GM23338 (cell line): Measurements from ENCODE around the gene IL18R1. TPM values are rescaled to one million over a fixed set of nuclear protein-coding genes. Genes with fewer than 3 reads are reported as not detected.

ENCODE experiments used
- ATAC-seq: fragments of 200-7000 bp; cut with Tn5 transposase; 3 replicates; pipeline ENCODE4 v1.9.1; 2020
- DNase-seq: peaks from one replicate; pipeline ENCODE4 v3.0.0-alpha.2; 2015; ENCODE audit warnings: low spot score
- H2AFZ ChIP-seq: fragments of 200-600 bp; sonication (generic); 2 replicates; pipeline ENCODE4 v1.8.0; 2016; ENCODE audit warnings: antibody characterized with exemption, mild to moderate bottlenecking, moderate library complexity
- H3F3A ChIP-seq: fragments of 200-600 bp; sonication (generic); replicated peaks from 2 replicates; pipeline ENCODE4 v1.8.0; 2017; ENCODE audit warnings: antibody characterized with exemption, mixed run types, low read depth
- H3K27ac ChIP-seq: fragments of 200-600 bp; sonication (generic); 2 replicates; pipeline ENCODE4 v1.6.1; 2016; ENCODE audit warnings: low read depth
- H3K27me3 ChIP-seq: fragments of 200-600 bp; sonication (generic); 2 replicates; pipeline ENCODE4 v1.8.0; 2016; ENCODE audit warnings: mild to moderate bottlenecking, mixed run types, moderate library complexity; ENCODE audit not compliant: insufficient read depth
- H3K36me3 ChIP-seq: fragments of 200-600 bp; sonication (generic); 2 replicates; pipeline ENCODE4 v1.8.0; 2016; ENCODE audit warnings: mild to moderate bottlenecking; ENCODE audit not compliant: insufficient read depth
- H3K4me1 ChIP-seq: fragments of 200-600 bp; sonication (generic); 2 replicates; pipeline ENCODE4 v1.8.0; 2016; ENCODE audit warnings: mild to moderate bottlenecking, moderate library complexity; ENCODE audit not compliant: insufficient read depth
- H3K4me2 ChIP-seq: fragments of 200-600 bp; sonication (generic); 2 replicates; pipeline ENCODE4 v1.7.1; 2017; ENCODE audit warnings: mixed run types
- H3K4me3 ChIP-seq: fragments of 200-600 bp; sonication (generic); 2 replicates; pipeline ENCODE4 v1.6.1; 2016; ENCODE audit warnings: mixed run types
- H3K79me2 ChIP-seq: fragments of 200-600 bp; sonication (generic); replicated peaks from 2 replicates; pipeline ENCODE4 v1.8.0; 2017; ENCODE audit warnings: mild to moderate bottlenecking; ENCODE audit not compliant: insufficient read depth
- H3K9me2 ChIP-seq: fragments of 200-600 bp; sonication (generic); 2 replicates; pipeline ENCODE4 v1.8.0; 2017; ENCODE audit not compliant: insufficient read depth
- H4K20me1 ChIP-seq: fragments of 200-600 bp; sonication (generic); replicated peaks from 2 replicates; pipeline ENCODE4 v1.8.0; 2017; ENCODE audit warnings: mild to moderate bottlenecking; ENCODE audit not compliant: insufficient read depth
- H3K27ac Mint-ChIP-seq: 2 replicates; pipeline ENCODE4 v1.8.0; 2020; ENCODE audit warnings: inconsistent platforms, mild to moderate bottlenecking, moderate library complexity, mixed read lengths
- H3K27me3 Mint-ChIP-seq: 3 replicates; pipeline ENCODE4 v1.8.0; 2022; ENCODE audit warnings: low read depth, mild to moderate bottlenecking, moderate library complexity, mixed read lengths, inconsistent platforms; ENCODE audit not compliant: insufficient read depth, poor library complexity
- H3K36me3 Mint-ChIP-seq: 3 replicates; pipeline ENCODE4 v1.8.0; 2021; ENCODE audit warnings: low read depth, mild to moderate bottlenecking, inconsistent platforms, moderate library complexity, mixed read lengths
- H3K4me1 Mint-ChIP-seq: 3 replicates; pipeline ENCODE4 v1.8.0; 2020; ENCODE audit warnings: mild to moderate bottlenecking, inconsistent platforms, mixed read lengths
- H3K4me3 Mint-ChIP-seq: 3 replicates; pipeline ENCODE4 v1.8.0; 2021; ENCODE audit warnings: moderate library complexity, mild to moderate bottlenecking, inconsistent platforms, mixed read lengths
- H3K9me3 Mint-ChIP-seq: 3 replicates; pipeline ENCODE4 v1.8.0; 2020; ENCODE audit warnings: moderate library complexity, mild to moderate bottlenecking, inconsistent platforms, mixed read lengths
- CREB1 ChIP-seq: fragments of 250-450 bp; sonication (Bioruptor Pico); IDR thresholded peaks from 2 replicates; pipeline ENCODE4 v1.5.0; 2020; ENCODE audit warnings: low read depth, mild to moderate bottlenecking, moderate library complexity
- CTCF ChIP-seq, 2 experiments: fragments of 200-600 bp in 1 of 2; sonication (generic) in 1 of 2; conservative IDR thresholded peaks; 2 replicates each; pipeline versions ENCODE4 v1.5.1 to v1.6.1; 2016 to 2017; ENCODE audit warnings: antibody characterized with exemption in 2 of 2, low read depth in 2 of 2, mild to moderate bottlenecking in 2 of 2, moderate library complexity in 1 of 2
- ETS1 ChIP-seq: IDR thresholded peaks from 2 replicates; pipeline ENCODE4 v1.6.1; 2016; ENCODE audit warnings: antibody characterized with exemption
- EZH2 ChIP-seq: fragments of 200-600 bp; sonication (generic); IDR thresholded peaks from one replicate; pipeline ENCODE4 v1.8.0; 2017; ENCODE audit warnings: antibody characterized with exemption, mild to moderate bottlenecking, low read depth; ENCODE audit not compliant: unreplicated experiment
- EZH2phosphoT487 ChIP-seq: fragments of 200-600 bp; sonication (generic); IDR thresholded peaks from one replicate; pipeline ENCODE4 v1.8.1; 2018; ENCODE audit warnings: antibody characterized with exemption; ENCODE audit not compliant: unreplicated experiment
- JUNB ChIP-seq: IDR thresholded peaks from one replicate; pipeline ENCODE4 v1.6.1; 2016; ENCODE audit warnings: antibody characterized with exemption; ENCODE audit not compliant: unreplicated experiment
- NANOG ChIP-seq: IDR thresholded peaks from 2 replicates; pipeline ENCODE4 v1.6.1; 2016; ENCODE audit warnings: antibody characterized with exemption, borderline replicate concordance
- POLR2AphosphoS5 ChIP-seq: IDR thresholded peaks from 2 replicates; pipeline ENCODE4 v1.6.1; 2016; ENCODE audit warnings: antibody characterized with exemption, low read depth
- REST ChIP-seq: IDR thresholded peaks from one replicate; pipeline ENCODE4 v1.6.1; 2018; ENCODE audit warnings: antibody characterized with exemption; ENCODE audit not compliant: unreplicated experiment
- ZNF114 ChIP-seq: fragments of 250-450 bp; sonication (Bioruptor Pico); IDR thresholded peaks from 2 replicates; pipeline ENCODE4 v1.5.0; 2020; ENCODE audit warnings: mild to moderate bottlenecking, moderate library complexity
- polyA plus RNA-seq: library from polyadenylated mRNA; unstranded; fragments of >200 nt; fragmentation: Nextera tagmentation; extraction: Ambion mirVana; gene quantifications from 2 replicates; pipeline ENCODE4 v1.2.1, GENCODE V29; 2016
- total RNA-seq: library from RNA; depleted of rRNA; stranded (reverse); fragments of >200 nt; shearing (Covaris generic); gene quantifications from 2 replicates; pipeline ENCODE4 v1.2.3, GENCODE V29; 2014

The IL18R1 gene
- total and polyA plus RNA-seq, 2 experiments from 2014 or later, result 0.17 to 0.39 TPM

- 0 out of 2 replicates have a peak, but pooled peaks cover 3% of the 10 kb centered on the region for H3K36me3 ChIP-seq
- H3K27me3 Mint-ChIP-seq, result peaks cover 1% of the 10 kb centered on the region
Measured at GRCh38 chr2:102412199-102412598, 56.6 kb downstream of the IL18R1 start.

GRCh38 chr2:102417946-102418345 lies 62.4 kb downstream of the IL18R1 start:
- Mint-ChIP-seq H3K9me3 (peaks cover 7% of the 10 kb centered on the region; the same call in 2 of the 3 replicates), H3K36me3 (no peaks in the 10 kb centered on the region), H3K4me3 (no peak overlapping the region), H3K27ac (no peak overlapping the region), H3K27me3 (no peaks in the 10 kb centered on the region), H3K4me1 (no peaks in the 10 kb centered on the region)
- Histone ChIP-seq H3K79me2 (no peaks in the 10 kb centered on the region), H3K4me1 (no peaks in the 10 kb centered on the region), H4K20me1 (no peaks in the 10 kb centered on the region), H3F3A (no peaks in the 10 kb centered on the region), H3K27me3 (no peaks in the 10 kb centered on the region), H2AFZ (no peak overlapping the region), H3K4me3 (no peak overlapping the region), H3K36me3 (no peaks in the 10 kb centered on the region), H3K4me2 (no peak overlapping the region), H3K9me2 (peaks cover 14% of the 10 kb centered on the region; the same call in 1 of the 2 replicates), H3K27ac (no peak overlapping the region)
- no peak for ATAC-seq
- no peak for DNase-seq
- no peak for TF ChIP-seq ETS1
- no peak for TF ChIP-seq NANOG
- no peak for TF ChIP-seq JUNB
- no peak for TF ChIP-seq EZH2
- no peak for TF ChIP-seq POLR2AphosphoS5
- TF ChIP-seq REST, result no peak
- no peak for TF ChIP-seq ZNF114 (CRISPR knock-in tag)

More at GRCh38 chr2:102412199-102412598, 56.6 kb downstream of the IL18R1 start:
- H3K4me1 Mint-ChIP-seq, result no peaks in the 10 kb centered on the region
- H3K4me3 Mint-ChIP-seq, result no peak overlapping the region
- Histone ChIP-seq H3K4me3 (no peak overlapping the region), H3K9me2 (peaks cover 25% of the 10 kb centered on the region), H4K20me1 (no peaks in the 10 kb centered on the region), H3K27me3 (no peaks in the 10 kb centered on the region), H3K4me2 (no peak overlapping the region), H3K4me1 (no peaks in the 10 kb centered on the region), H3F3A (no peaks in the 10 kb centered on the region), H3K79me2 (no peaks in the 10 kb centered on the region), H3K27ac (no peak overlapping the region), H2AFZ (no peak overlapping the region)
- no peak for DNase-seq
- no peak for ATAC-seq
- H3K27ac Mint-ChIP-seq, result no peak overlapping the region
- TF ChIP-seq CREB1 (CRISPR knock-in tag) (no peak), JUNB (no peak), CTCF (conservative IDR thresholded peaks at IDR 0.05; ENCODE audit: low read depth in 2 of 2) (no peak), EZH2phosphoT487 (no peak)
- no peaks in the 10 kb centered on the region; the same call in 1 of the 3 replicates for H3K36me3 Mint-ChIP-seq
- peaks cover 28% of the 10 kb centered on the region for H3K9me3 Mint-ChIP-seq
